GM19438 (cell line): ENCODE results near the gene RAC2.

Experiments used
- ATAC-seq: cut with Tn5 transposase; IDR thresholded peaks from one replicate; pipeline ENCODE4 v1.9.1; 2021; ENCODE audit warnings: low read depth; ENCODE audit not compliant: unreplicated experiment

The RAC2 gene

DNA sequence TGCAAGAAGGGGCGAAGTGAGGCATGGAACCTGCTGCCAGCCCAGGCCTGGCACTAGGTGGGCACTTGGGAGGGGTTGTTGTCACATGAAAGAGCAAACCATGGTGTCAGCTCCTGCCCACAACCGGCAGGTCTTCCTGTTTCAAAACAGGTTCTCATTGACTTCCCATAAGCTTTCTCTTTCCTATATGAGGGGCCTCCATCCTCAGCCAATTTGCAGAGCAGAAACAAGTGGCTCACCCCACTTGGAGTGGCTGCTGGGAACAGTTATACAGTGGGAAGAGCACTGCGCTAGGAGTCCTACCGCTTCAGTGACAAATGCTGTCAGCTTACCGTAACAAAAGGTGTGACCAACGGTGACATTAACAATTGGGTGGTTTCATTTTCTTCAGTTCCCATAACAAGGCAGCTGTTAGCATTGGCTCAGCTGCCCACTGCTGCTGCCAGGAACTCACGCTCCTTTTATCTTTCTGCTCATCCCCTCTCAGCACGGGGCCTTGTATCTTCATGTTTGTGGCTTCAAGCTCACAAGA lies 21.6 kb downstream of the RAC2 start:
- ATAC-seq, result no peak

DNA sequence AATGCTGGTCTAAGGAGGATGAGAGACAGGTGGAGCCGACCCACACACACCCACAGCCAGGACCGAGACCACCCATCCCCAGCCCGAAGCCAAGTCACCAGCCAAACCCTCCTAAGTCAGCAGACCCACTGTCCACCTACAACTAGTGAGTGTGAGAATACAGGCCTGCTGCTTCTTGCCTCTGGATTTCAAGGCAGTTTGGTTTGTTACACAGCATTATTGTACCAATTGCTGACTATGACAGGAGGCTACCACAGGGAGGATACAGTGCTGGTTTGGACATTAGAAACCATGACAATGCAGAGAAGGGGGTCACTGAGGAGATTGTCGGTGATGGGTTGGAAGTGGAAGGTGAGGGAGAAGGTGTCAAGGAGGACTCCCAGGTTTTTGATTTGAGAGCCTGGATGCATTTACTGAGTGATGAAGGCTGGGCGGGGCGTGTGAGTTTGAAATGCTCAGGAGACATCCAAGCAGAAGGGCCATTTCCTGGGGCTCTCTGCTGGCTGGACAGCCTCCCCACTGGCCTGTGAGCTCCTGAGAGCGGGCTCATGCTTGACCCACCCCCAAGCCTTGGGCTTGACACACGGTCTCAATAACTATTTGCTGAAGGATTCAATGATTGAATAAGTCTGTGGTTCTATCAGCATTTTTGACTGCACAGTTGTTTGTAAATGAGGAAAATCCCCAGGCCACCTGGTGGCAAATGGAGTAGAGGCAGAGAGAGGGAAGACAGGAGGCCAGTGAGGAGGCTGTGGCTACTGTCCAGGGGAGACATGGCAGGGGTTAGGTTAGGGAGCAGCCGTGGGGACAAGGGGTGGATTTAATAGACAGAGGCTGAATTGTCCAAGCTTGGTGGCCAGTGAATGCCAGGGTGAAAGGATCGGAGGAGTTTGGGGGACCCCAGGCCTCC lies 22.4 kb downstream of the RAC2 start:
- ATAC-seq, result no peak

DNA sequence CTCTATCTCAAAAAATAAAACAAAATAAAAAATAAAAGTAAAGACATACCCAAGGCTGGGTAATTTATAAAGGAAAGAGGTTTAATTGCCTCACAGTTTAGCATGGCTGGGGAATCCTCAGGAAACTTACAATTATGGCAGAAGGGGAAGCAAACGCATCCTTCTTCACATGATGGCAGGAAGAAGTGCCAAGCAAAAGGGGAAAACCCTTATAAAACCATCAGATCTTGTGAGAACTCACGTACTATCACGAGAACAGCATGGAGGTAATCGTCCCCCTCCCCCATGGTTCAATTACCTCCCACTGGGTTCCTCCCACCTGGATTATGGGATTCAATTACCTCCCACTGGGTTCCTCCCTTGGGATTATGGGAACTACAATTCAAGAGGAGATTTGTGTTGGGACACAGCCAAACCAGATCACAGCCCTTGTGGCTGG lies 23.5 kb downstream of the RAC2 start:
- ATAC-seq, result no peak

DNA sequence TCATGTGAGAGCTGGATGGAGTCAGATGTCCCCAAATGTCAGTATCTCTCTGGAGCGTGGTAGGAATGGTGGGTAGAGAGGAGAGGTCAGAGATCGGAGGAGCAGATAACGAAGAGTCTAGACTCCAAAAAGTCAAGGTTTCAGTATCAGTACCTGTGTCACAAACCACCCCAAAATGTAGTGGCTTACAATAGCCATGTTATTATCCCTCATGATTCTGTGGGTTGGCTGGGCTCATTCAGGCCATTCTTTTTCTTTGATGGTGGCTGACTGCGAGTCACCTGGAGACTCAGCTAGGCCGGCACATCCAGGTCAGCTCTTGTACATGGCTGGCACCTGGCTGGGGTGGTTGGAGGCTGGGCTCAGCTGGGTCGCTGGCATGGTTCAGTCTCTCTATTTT lies 24.5 kb downstream of the RAC2 start:
- ATAC-seq, result peak; percentile 35

DNA sequence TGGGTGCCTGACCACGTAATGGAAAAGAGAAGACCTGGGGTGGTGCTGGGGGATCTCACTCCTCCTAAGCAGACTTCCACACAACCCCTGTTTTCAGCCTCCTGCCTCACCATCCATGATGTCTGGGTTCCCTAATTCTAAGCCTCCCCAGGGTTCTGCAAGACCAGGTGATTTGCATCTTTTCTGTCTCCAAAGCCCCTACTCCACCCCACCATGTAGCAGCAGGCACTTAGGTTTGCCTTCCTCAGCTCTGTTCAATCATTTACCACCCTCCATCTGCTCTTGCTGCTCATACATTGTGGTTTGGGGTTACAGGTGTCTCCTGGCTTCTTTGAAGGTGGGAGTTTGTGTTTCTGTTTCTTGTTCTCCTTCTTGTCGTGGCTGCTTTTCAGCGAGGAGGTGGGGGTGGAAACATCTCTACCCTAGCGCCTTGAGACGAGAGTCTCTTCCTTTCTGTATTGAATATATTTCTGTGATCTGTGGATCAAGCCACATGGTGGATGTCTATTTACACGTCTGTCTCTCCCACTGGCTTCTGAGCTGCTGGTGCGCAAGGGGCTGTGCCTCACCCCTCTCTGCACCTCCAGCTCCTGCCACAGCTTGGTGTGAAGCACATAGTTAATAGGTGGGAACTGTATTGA lies 25.2 kb downstream of the RAC2 start:
- ATAC-seq, result peak; percentile 64

DNA sequence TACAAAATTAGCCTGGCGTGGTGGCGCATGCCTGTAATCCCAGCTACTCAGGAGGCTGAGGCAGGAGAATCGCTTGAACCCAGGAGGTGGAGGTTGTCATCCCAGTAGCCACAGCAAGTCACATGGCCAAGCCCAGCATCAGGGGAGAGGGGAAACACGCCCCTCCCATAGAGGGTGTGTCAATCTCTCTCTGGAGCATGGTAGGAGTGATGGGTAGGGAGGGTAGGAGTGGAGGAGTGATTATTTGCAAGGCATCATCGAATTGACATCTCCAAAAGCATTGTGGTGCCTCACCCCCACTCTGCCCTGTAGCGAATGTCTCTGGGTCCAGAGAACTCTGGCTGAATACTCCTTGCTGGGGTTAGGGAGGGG lies 25.7 kb downstream of the RAC2 start:
- ATAC-seq, result no peak

DNA sequence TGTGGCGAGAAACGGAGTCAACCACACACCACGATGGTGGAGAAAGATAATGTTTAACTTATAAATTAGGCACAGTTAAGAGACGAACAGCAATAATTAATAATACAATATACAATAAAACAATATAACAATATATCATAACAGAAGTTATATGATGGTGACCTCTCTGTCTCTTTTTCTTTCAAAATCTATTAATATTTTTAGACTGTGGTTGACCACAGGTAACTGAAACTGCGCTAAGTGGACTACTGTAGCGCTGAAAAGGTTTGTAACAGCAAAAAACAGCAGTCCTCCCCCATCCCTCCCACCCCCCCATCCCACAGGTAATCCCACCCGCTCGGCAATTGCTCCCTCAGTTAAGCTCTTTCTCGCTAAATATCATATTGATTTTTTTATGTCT lies 28.2 kb downstream of the RAC2 start:
- ATAC-seq, result no peak

DNA sequence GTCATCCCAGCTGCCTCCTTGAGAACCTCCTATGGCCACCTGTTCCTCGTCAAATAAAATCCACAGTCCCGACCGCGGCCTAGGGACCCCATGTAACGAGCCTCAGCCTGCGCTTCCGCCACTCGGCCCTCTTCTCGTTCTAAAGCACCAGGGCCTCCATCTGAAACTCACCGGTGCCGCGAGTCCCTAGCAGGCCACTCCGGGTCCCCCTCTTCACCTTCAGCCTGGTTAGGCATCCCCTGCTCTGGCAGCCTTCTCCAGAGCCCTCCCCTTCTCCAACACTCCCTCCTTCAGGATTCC lies 29.4 kb downstream of the RAC2 start:
- no peak for ATAC-seq

DNA sequence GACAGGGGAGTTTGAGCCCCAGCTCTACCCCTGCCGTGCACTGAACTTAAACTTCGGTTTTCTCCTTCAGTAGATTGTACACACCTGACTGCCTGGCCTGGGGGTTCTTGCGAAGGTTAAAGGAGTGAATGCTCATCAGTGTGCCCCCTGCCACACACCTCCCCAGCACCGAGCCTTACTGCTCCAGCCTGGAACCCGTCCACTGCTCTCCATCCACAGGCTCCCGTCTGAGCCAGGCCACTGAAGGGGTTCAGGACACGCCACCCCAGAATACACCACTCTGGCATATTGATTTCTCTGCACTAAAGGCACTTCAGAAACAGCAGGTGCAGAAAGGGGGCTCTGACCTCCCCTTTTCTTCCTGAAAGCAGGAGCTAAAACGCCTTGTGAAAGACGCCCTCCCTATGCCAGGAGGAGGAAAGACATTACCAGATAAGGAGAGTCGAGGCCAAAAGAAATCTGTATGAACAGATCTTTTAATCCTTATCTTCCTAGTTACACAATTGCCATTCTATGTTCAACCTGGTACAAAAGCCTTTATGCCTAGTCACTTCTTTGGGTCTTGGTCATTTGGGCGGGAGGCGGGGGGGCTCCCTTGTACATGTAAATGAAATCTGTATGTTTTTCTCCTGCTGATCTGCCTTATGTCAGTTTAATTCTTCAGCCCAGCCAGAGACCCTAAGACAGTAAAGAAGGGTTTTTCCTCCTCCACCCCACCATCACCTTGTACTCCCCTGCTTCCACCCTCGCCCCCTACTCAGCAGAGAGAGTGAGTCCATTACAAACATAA lies 29.9 kb downstream of the RAC2 start:
- ATAC-seq, result no peak

DNA sequence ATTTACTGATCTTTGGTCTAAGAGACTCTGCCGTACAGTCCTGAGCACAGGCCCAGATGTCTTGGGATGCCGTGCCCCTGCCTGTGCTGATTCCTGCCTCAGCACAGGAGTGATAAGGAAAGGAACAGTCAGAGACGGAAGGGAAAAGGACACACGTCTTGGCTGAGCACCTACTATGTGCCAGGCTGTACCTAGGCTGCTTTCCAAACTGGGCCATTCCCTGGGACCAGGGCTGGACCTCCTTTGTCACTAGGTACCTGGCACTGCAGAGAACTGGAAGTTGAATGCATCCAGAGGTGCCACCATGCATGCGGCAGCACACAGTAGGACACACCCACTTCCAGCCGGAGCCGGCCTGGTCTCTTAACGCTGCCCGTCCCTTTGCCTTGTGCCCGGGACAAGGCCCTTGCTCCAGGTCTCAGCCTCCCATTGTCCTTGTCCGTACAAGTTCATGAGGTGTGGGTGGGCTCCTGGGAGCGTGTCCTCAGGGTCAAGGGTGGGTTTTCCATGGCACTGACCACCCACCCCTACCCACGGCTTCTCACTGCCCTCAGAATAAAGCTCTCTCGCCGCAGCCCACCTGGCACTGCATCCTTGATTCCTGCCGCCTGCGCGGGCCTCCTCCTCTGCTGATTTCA lies 30.7 kb downstream of the RAC2 start:
- no peak for ATAC-seq

DNA sequence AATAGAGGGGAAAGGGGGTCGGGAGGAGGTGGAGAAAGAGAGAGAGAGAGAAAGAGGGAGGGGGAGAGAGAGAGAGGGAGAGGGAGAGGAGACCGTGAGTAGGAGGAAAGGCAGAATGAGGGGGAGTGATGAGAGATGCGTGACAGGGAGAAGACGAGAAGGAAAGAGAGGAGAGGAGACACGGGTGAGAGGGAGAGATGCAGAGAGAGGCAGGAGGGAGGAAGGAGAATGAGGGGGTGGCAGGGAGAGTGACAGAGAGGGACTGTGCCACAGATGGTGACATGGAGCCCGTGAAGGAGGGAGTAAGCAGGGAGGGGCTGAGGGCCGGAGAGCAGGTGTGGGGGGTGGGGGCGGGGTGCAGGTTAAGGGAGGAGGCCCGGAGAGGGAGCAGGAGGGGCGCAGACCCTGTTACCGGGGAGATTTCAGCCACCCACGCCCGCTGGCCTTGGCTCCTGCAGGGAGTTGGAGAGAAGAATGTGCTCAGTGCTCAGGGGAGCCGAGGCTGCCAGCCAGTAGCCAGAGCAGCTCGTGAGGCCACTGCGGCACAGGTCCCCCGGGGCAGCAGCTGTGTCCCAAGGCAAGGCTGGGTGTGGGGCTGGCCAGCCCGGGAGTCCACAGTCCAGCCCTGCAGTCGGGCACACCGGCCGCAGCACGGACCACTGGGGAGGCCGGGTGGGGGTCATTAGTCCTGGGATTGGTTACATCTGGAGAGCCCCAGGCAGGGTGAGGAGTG lies 31.7 kb downstream of the RAC2 start, which contains the start of gene SSTR3:
Gene SSTR3 (minus strand): TSS at position 304 of the 733 bp plus-strand sequence. CDS start 4,674 bp downstream, outside the sequence.
- ATAC-seq, result no peak

DNA sequence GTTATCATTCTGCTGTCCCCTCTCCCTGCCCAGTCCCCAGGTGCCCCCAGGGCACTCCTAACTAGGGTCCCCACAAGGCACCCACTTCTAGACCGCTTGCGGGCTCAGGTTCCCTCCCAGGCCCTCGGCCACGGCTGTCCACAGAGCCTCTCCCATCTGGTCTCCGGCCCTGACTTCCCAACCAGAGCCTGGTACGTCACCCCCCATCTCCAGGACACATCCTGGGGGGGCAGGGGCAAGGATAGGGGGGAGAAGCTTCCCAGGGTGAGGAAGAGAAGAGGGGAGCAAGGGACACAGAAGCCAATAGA lies 32.2 kb downstream of the RAC2 start:
- no peak for ATAC-seq

DNA sequence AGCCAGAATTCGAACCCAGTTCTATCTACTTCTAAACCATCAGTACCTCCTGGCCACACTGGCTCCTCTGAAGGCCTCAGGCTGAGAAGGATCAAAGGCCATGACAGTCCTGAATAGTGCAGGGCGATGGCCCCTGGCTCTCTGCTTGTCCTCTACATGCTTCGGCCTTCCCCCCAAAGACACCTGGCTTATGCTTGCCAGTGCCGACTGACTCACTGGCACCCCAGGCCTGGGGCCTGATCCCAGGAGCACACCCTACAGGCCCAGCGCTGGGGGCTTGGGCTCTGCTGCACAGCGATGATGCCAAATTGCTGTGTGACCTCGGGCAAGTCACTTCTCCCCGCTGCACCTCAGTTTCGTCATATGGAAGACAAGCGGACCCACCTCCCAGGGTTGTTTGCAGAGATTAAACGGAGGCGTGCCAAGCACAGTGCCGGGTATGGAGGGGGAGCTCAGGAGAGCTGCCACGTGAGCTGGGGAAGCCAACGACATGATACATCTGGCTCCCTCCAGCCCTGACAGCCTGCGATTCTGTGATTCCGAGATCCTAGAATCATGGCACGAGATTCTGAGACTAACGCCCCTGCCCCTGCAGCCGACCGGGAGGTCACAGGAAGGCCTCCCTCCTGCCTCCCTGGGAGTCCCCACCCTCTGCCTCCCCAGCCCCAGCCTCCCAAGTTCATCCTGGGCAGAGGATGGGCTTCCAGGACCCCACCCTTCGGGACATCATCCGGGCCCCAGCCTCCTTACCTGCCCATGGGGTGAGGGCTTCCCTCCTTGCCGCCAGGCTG lies 32.8 kb downstream of the RAC2 start:
- no peak for ATAC-seq

DNA sequence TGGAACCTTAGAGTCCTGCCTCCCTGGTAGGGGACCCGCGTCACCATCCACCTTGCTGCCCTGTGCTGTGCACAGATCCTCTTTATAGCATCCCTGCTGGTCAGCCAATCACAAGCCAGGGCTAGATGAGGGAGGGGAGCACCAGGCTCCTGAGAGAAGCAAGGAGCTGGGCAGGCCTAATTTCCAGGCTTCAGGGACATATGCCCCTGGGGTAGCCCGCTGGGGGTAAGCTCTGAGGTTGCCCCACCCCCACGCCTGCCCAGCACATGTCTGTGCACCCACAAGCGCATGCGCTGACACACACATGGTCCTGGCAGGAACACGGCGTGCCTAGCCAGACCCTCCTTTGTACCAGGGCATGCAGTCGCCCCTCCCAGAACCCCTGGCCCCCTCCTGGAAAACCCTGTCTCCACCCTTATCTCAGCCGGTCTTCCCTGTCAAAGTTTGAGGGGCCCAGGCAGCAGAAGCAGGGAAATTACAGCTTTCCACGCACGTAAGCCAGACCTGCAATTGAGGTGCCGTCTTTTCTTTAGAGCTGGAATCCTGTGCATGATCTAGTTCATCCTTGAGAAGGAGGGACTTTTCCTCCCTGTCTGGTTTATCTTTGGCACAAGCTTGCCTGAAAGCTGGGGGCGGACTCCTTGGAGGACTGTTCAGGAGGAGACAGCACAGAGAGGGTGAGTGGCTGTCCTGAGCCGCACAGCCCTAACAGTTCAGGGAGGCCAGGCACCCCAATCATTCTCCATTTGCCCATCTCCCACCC lies 33.8 kb downstream of the RAC2 start:
- no peak for ATAC-seq

DNA sequence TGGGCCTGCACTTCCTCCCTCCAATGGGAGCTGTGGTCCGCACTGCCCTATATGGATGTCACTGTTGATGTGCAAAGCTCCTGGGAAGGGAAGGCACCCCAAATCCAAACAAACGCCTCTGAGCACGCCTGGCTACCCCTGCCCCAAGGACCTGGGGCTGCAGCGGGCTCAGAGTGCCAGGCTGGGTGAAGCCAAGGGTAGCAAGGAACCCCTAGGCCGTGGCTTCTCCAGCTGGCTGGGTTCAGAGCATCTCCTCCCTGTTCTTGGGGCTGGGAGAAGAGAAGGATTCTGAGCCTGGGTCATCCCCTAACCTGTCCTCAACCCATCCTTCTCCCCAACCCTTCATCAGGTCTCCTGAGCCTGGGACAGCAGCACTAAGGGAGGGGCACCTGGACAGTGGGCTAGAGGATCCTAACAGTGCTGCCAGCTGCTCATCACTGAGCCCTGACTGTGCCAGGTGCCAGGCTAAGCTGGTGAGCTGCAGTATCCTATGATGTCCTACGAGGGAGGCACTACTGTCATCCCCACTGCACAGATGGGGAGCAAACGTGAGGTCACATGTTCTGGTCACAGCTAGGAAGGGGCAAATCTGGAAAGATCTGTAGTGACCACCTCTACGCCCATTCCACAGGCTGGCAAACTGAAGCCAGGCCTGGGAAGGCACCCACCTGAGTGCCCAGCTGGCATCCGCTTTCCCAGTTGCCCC lies 34.8 kb downstream of the RAC2 start:
- ATAC-seq, result no peak

DNA sequence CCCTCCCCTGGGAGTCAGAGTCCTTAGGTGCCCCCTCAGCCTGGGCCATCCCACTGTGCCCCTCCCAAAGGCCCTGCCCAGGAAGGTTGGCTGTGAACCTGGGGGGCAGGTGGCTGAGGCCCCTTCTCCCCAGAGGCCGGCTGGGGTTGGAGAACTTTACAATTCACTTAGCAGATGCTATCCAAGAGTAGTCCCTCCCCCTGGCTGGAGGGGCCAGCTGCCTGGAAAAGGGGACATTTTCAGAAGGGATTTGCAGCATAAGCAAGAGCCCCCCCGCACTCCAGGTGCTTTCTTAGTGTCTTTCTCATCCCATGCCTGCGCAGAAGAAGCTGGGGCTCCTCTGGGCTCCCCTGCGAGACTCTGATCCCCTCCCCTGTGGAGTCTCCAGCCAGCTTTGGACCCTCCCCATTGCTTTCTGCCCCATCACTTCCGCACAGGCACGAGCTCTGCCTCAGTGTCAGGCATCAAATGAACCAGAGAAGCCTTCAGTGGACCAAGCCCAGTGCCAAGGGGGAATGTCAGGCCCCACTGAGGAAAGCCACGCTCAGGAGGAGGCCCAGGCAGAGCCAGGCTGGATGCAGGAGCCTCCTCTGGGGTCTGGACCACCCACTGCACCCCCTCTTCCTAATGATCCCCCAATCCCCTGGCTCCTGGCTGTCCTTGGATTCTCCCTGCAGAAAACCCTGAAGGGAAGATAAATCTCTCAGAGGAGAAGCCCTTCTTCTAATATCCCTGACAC lies 35.5 kb downstream of the RAC2 start:
- ATAC-seq, result no peak

DNA sequence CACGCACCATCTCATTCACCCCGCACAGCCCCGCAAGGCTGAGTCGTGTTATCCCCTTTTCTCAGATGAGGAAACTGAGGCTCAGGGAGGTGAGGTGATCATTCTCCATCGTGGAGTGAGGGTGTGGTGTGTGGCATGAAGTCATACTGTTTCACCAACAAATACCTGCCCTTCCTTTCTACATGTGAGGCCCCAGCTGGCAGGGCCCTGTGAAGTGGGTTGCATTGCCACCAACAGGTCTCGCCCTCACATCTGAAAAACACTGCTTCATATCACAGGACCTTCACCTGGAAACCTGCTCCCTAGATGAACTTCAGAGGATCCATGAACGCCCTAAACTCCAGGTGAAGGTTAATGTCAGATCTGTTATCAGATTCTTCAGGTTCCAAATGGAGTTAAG lies 36.1 kb downstream of the RAC2 start:
- ATAC-seq, result no peak
